Measurements from ENCODE around the gene ICOS. TPM values are rescaled to one million over a fixed set of nuclear protein-coding genes. Genes with fewer than 3 reads are reported as not detected.
"Not testable (repeated sequence)": the region's sequence is repeated elsewhere in the genome, so short reads cannot be mapped to it uniquely, and the experiment has no call there.

The ICOS gene
- total RNA-seq, 1 experiment from 2014 or later, result not detected

DNA sequence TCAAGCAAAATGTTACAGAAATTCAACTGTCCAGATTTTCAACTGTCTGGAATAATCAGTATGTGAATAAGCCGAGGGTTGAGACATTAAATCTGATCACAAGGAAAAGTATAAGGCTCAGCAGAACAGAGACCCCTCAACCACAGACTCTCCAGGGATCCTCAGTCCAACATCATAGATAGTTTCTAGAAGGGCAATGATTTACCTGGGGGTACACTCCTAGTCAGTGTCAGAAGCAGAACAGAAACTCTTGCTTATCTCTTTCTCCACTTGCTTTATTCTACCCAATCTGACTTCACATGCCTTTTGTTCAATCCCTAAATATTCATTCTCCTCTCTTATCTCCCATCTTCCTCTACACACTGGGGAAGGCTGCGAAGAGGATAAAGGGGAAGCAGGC, 36.4 kb downstream of the ICOS start:
- H3K27me3 ChIP-seq (ENCODE audit: control insufficient read depth, insufficient read depth, low read length), result no peaks in the 10 kb centered on the region
- DNase-seq, result no peak
- no peak overlapping the region for H3K4me3 ChIP-seq (ENCODE audit: insufficient read depth, low read depth, low read length)
- H3K36me3 ChIP-seq (replicated peaks; ENCODE audit: control insufficient read depth, insufficient read depth, low read length), result no peaks in the 10 kb centered on the region

DNA sequence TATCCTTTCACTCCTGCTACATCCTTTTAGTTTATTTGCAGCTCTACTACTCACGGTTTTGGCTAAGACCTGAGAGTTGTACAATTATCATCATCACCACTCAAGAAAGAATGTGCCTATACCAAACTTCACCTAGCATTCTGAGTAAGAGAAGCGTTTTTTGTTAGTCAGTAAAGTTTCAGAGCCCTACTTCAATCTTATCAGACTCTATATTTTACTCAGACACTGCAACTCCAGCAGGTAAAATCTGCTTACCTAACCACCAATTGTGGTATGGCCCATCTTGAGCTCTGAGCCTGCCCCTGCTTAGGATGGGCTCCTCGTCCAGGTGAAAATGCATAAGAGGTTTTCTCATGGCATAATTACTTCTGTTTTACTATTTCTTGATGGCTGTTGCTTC, 37.1 kb downstream of the ICOS start:
- no peaks in the 10 kb centered on the region for H3K36me3 ChIP-seq (replicated peaks; ENCODE audit: control insufficient read depth, insufficient read depth, low read length)
- no peaks in the 10 kb centered on the region for H3K27me3 ChIP-seq (ENCODE audit: control insufficient read depth, insufficient read depth, low read length)

GRCh38 chr2:203975912-203976311, 39.3 kb downstream of the ICOS start:
- Histone ChIP-seq H3K36me3 (replicated peaks; ENCODE audit: control insufficient read depth, insufficient read depth, low read length) (no peaks in the 10 kb centered on the region), H3K4me3 (ENCODE audit: insufficient read depth, low read depth, low read length) (no peak overlapping the region), H3K27me3 (ENCODE audit: control insufficient read depth, insufficient read depth, low read length) (no peaks in the 10 kb centered on the region)
- no peak for DNase-seq

More for the DNA sequence above, 37.1 kb downstream of the ICOS start:
- DNase-seq, result no peak
- no peak overlapping the region for H3K4me3 ChIP-seq (ENCODE audit: insufficient read depth, low read depth, low read length)

- Histone ChIP-seq H3K4me3 (ENCODE audit: insufficient read depth, low read depth, low read length) (no peak overlapping the region), H3K27me3 (ENCODE audit: control insufficient read depth, insufficient read depth, low read length) (no peaks in the 10 kb centered on the region), H3K36me3 (replicated peaks; ENCODE audit: control insufficient read depth, insufficient read depth, low read length) (no peaks in the 10 kb centered on the region)
- no peak for DNase-seq
Measured at GRCh38 chr2:203982276-203982675, 45.7 kb downstream of the ICOS start.

DNA sequence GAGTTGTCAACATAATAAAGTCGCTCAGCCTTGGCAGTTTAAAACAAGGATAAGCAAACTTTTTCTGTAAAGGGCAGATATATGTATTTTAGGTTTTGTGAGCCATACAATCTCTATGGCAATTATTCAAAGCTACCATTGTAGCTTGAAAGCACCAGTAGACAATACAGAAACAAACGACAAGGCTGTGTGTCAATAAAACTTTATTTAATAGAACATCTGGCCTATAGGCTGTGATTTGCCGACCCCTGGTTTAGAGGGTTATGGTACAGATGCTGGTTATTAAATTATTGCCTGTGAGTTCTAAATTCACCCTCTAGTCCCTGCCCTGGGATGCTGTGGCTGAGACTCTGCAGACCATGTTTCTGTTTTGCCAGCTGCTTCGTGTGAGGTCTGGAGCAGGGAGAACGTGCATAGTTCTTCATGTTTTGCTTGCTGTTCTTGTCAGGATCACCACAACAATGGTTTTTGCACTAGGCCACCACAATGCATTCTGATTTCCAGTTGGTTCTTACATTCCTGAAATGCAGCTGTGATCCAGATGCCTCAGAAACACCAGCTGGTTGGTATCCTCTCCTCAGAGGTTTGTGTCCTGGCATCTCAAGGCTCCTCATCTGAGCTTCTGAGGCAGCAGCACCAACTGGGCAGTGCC, 46.6 kb downstream of the ICOS start:
- H3K4me3 ChIP-seq (ENCODE audit: insufficient read depth, low read depth, low read length), result no peak overlapping the region
- DNase-seq, result no peak

DNA sequence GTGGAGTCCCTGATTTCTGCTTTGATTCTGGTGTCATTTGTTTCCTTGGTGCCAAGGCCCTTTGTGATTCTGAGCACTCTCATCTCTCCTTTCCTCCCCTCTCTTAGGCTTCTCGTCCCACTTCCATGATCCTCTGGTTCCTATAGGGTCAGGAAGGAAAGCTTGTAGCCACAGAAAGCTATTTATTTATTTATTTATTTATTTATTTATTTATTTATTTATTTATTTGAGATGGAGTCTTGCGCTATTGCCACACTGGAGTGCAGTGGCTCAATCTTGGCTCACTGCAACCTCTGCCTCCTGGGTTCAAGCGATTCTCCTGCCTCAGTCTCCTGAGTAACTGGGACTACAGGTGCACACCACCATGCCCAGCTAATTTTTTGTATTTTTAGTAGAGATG, 49.4 kb downstream of the ICOS start:
- H3K27me3 ChIP-seq (ENCODE audit: control insufficient read depth, insufficient read depth, low read length); H3K4me3 ChIP-seq (ENCODE audit: insufficient read depth, low read depth, low read length); H3K36me3 ChIP-seq (replicated peaks; ENCODE audit: control insufficient read depth, insufficient read depth, low read length); DNase-seq: not testable (repeated sequence)

More for the DNA sequence above, 46.6 kb downstream of the ICOS start:
- Histone ChIP-seq H3K27me3 (ENCODE audit: control insufficient read depth, insufficient read depth, low read length) (no peaks in the 10 kb centered on the region), H3K36me3 (replicated peaks; ENCODE audit: control insufficient read depth, insufficient read depth, low read length) (no peaks in the 10 kb centered on the region)

- no peaks in the 10 kb centered on the region for H3K36me3 ChIP-seq (replicated peaks; ENCODE audit: control insufficient read depth, insufficient read depth, low read length)
- DNase-seq, result no peak
- H3K4me3 ChIP-seq (ENCODE audit: insufficient read depth, low read depth, low read length), result no peak overlapping the region
- H3K27me3 ChIP-seq (ENCODE audit: control insufficient read depth, insufficient read depth, low read length), result no peaks in the 10 kb centered on the region
Measured at GRCh38 chr2:203987959-203988358, 51.4 kb downstream of the ICOS start.

DNA sequence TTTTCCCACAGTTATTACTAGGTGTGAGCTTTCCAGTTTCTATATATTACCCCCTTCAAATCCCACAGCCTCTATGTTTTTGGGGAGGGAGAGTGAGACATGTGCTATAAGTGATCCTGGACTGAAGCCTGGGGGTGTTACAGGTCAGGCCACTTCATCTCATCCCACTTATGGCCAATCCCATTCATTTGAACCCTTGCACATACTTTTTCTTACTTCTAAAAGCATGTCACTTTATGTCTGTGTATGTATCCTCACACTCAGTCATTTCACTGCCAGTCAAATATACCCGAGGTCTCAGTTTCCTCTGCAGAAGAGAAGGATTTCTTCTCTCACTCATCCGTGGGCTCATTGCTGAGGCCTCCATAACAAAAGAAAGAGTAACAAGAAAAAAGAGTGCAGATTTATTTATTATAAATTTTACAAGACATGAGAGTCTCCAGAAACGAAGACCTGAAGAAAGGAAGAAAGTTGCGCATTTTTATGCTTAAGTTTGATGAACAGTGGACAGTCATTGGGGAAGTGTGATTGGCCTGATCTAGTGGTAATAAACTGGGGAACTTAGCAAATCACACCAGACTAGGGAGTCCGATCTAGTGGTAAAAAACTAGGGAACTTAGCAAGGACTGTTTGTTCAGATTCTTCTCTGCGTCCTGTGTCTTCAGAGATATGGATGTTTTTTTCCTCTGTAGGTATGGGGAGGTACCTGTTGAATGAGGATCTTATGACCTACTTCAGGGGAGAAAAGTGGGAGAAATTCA, 52.1 kb downstream of the ICOS start:
- Histone ChIP-seq H3K36me3 (replicated peaks; ENCODE audit: control insufficient read depth, insufficient read depth, low read length) (no peaks in the 10 kb centered on the region), H3K27me3 (ENCODE audit: control insufficient read depth, insufficient read depth, low read length) (no peaks in the 10 kb centered on the region), H3K4me3 (ENCODE audit: insufficient read depth, low read depth, low read length) (no peak overlapping the region)
- DNase-seq, result no peak

GRCh38 chr2:203989521-203989920, 53.0 kb downstream of the ICOS start:
- H3K4me3 ChIP-seq (ENCODE audit: insufficient read depth, low read depth, low read length), result no peak overlapping the region
- H3K27me3 ChIP-seq (ENCODE audit: control insufficient read depth, insufficient read depth, low read length), result no peaks in the 10 kb centered on the region
- DNase-seq, result no peak

GRCh38 chr2:203992509-203992908, 55.9 kb downstream of the ICOS start:
- Histone ChIP-seq H3K36me3 (replicated peaks; ENCODE audit: control insufficient read depth, insufficient read depth, low read length) (no peaks in the 10 kb centered on the region), H3K27me3 (ENCODE audit: control insufficient read depth, insufficient read depth, low read length) (no peaks in the 10 kb centered on the region), H3K4me3 (ENCODE audit: insufficient read depth, low read depth, low read length) (no peak overlapping the region)
- DNase-seq, result no peak

More at GRCh38 chr2:203989521-203989920, 53.0 kb downstream of the ICOS start:
- H3K36me3 ChIP-seq (replicated peaks; ENCODE audit: control insufficient read depth, insufficient read depth, low read length), result no peaks in the 10 kb centered on the region

- no peak overlapping the region for H3K4me3 ChIP-seq (ENCODE audit: insufficient read depth, low read depth, low read length)
- no peaks in the 10 kb centered on the region for H3K27me3 ChIP-seq (ENCODE audit: control insufficient read depth, insufficient read depth, low read length)
- H3K36me3 ChIP-seq (replicated peaks; ENCODE audit: control insufficient read depth, insufficient read depth, low read length), result no peaks in the 10 kb centered on the region
- DNase-seq, result no peak
Measured at GRCh38 chr2:203993011-203993410, 56.4 kb downstream of the ICOS start.

DNA sequence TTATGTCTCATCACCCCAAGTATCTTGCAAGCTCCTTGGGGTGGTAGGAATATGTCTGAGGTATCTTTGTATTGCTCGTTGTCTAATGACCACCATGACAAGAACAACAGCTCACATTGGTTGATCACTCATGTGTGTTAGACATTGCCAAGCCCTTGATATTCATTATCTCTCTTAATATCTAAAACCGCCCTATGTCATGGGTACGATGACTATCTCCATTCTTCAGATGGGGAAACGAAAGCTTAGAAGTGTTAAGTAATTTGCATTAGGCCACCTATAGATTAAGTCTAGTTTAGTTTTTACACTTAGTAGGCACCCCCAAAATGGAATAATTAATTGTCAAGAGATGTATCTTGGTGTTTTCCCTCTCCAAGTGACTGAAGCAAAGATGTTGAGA, 57.0 kb downstream of the ICOS start:
- DNase-seq, result no peak
- Histone ChIP-seq H3K27me3 (ENCODE audit: control insufficient read depth, insufficient read depth, low read length) (no peaks in the 10 kb centered on the region), H3K4me3 (ENCODE audit: insufficient read depth, low read depth, low read length) (no peak overlapping the region), H3K36me3 (replicated peaks; ENCODE audit: control insufficient read depth, insufficient read depth, low read length) (no peaks in the 10 kb centered on the region)

DNA sequence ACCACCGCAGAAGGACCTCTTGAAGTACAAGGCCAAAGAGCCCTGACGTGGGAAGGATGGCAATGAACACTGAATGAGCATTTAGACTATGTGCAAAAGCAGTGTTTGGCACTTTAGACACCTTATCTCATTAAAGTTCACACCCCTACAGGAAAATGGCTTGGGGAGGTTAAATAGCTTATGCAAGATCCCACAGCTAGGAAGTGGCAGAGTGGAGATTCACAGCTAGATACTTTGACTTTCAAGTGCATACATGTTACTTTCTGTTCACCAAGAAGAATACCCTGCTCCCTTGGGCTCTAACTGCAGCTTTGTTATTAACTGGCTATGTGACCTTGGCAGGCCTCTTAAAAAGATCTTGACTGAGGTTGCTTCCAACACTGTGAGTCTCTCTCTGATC, 58.2 kb downstream of the ICOS start:
- H3K36me3 ChIP-seq (replicated peaks; ENCODE audit: control insufficient read depth, insufficient read depth, low read length), result no peaks in the 10 kb centered on the region
- no peak for DNase-seq
- no peak overlapping the region for H3K4me3 ChIP-seq (ENCODE audit: insufficient read depth, low read depth, low read length)
- no peaks in the 10 kb centered on the region for H3K27me3 ChIP-seq (ENCODE audit: control insufficient read depth, insufficient read depth, low read length)

DNA sequence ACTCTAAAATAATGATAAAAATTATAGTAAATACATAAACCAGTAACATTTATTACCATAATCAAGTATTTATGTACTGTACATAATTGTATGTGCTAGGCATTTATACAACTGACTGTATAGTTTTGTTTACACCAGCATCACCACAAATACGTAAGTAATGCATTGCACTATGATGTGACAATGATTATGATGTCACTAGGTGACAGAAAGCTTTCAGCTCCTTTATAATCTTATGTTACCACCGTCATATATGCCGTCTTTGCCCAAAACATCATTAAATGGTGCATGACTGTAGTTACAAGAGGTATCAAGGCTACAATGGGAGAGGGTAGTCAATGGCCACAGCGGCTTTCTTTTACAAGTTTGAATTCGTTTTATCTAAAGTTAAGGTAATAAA, 60.1 kb downstream of the ICOS start:
- Histone ChIP-seq H3K36me3 (replicated peaks; ENCODE audit: control insufficient read depth, insufficient read depth, low read length) (no peaks in the 10 kb centered on the region), H3K4me3 (ENCODE audit: insufficient read depth, low read depth, low read length) (no peak overlapping the region), H3K27me3 (ENCODE audit: control insufficient read depth, insufficient read depth, low read length) (no peaks in the 10 kb centered on the region)
- DNase-seq, result no peak

DNA sequence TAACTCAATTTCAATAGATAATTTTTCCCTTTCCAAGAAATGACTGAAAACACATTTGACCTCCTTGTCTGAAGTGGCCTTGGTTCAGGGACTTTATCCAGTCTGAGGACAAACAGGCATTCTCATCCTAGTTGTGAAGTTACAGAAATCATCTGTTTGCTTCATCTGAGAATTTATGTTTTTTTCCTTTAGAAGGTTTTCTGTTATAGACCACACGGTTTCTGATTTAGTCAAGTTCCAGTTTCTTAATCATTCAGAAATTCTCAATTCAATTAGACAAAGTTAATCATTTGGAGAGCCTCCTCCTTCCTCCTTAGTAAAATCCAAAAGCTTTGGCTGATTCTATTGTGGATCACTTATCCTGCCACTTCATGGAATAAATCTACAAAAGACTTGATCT, 60.9 kb downstream of the ICOS start:
- no peak for DNase-seq
- H3K27me3 ChIP-seq (ENCODE audit: control insufficient read depth, insufficient read depth, low read length), result no peaks in the 10 kb centered on the region

More for the DNA sequence above, 60.9 kb downstream of the ICOS start:
- H3K36me3 ChIP-seq (replicated peaks; ENCODE audit: control insufficient read depth, insufficient read depth, low read length), result no peaks in the 10 kb centered on the region
- no peak overlapping the region for H3K4me3 ChIP-seq (ENCODE audit: insufficient read depth, low read depth, low read length)
